GM04503 (cell line): ENCODE results near the gene TNFRSF14.

Experiments used
- DNase-seq: peaks from one replicate; pipeline ENCODE4 v3.0.0-alpha.2; 2012; ENCODE audit warnings: low read depth

Gene TNFRSF14

GRCh38 chr1:2556277-2556677 is at the start of gene TNFRSF14:
TNFRSF14 (plus strand) TSS chr1:2556371; CDS start chr1:2556665, 294 bp downstream.
- DNase-seq: no peak

GRCh38 chr1:2506901-2507565 is 49.1 kb upstream of the TNFRSF14 start:
- DNase-seq: no peak

GRCh38 chr1:2507744-2508155 is 48.4 kb upstream of the TNFRSF14 start:
- no peak for DNase-seq

DNA sequence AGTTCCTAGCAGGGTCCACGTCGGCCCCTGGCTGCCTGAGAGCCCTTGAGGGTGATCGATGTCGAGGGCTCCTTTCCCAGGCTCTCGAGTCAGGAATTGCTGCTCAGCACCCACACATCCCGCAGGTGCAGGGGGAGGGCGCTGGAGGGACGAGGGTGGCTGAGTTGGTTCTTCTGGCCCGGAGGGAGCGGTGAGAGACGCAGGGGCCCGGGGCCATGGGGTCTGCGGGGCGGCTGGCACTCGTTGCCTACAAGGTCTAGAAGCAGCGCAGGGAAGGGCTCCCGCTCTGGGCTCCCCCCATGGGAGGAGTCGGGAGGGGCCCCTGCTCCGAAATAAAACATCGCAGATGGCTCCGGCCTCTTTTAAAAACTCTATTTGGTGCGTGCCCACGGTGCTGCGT is 48.0 kb upstream of the TNFRSF14 start:
- DNase-seq: no peak

DNA sequence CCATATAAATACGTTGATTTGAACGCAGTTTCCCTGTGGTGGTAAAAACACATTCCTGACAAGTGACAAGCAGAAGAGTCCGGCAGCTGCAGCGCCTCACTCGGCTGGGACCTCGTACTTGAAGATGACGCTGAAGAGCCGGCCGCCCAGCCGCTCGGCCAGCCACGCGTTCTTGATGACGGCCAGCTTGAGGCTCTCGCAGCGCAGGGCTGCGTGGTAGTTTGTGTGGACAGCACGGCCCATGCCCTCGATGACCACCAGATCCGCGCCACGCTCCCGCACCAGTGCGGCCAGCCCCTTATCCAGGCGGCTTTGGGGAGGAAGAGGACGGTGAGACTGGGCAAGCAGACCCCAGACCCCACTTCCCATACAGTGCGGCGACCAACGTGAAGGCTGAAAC is 47.4 kb upstream of the TNFRSF14 start:
- DNase-seq: no peak

DNA sequence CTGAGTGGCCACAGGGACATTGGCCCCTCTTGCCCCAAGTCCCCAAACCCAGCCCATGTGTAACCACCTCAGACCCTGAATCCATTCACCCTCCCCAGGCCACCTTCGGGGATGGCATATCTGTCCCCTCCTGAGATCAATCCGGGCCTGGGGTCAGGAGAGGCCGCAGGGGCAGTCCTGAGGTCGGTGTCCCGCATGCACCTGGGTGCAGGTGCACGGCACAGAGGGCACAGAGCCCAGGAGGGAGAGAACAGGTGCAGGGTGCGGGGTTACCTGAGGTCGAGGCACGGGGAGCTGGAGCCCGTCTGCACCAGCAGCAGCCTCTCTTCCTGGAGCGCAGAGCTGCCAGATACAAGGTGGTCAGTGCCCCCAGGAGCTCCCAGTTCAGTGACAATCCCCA is 46.6 kb upstream of the TNFRSF14 start:
- no peak for DNase-seq

GRCh38 chr1:2510366-2511155 is 45.6 kb upstream of the TNFRSF14 start:
- DNase-seq: no peak

DNA sequence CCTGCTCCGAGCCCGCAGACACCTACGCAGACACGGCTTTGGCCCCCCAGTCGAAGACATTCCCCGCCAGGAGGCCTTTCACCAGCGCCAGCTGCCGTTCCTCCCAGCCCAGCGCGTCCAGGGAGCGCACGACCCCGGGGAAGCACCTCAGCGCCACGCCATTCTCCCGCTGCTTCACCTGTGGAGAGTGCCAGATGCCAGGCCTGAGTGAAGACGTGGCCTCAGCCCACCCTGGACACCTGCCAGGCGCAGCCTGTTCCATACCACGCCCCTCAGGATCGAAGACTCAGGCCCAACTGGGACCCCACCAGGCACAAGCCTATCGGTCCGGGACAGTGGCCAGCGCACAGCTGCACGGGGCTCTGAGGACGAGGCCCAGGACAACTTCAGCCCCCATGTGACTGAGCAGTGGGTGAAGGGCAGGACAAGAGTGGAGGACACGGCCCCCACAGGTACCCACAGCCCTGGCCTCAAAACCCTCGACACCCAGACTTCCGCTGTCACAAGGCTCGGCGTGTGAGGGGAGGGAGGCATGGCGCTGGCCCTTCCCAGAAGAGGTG is 43.2 kb upstream of the TNFRSF14 start:
- DNase-seq: no peak

GRCh38 chr1:2513939-2514652 is 42.1 kb upstream of the TNFRSF14 start:
- DNase-seq: no peak

DNA sequence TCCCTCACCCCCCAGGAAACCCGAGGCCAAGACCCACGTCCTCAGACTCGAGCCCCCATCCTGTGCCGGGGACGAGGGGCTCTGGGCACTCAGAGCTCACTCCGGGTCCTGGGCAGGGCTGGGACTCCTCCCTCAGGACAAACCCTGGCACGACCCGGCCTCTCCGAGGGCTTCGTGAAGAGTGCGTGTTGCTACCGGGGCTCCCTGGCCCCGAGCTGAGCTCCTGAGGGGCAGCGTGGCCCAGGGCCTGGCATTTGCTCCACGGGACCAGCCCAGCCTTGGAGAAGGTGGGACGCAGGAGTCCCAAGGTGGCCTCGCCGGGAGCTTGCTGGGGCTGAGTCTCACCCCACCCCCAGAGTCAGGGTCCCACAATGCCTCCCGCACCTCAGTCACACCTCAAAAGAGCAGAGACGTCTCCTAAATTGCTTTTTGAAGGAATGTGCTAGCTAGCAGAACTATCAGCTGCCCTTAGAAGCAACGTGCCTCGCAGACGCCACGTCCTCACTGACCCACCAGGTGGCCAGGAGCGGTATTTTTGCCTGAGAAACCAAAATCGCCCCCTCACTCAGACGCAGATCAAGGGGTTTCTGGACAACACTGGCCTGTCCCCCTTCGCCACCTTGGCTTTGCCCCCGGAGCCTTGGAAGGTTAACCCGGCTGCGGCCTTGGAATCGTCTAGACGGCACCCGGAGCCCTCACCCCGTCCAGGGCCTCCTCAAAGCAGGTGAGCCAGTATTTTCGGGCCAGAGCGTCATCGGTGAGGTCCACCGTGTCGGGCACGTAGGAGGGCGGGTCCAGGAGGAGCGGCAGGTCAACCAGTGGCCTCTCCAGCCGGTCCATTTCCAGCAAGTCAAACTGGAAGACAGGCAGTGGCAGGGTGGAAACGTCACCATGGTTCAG is 41.1 kb upstream of the TNFRSF14 start:
- no peak for DNase-seq

- no peak for DNase-seq
These were observed 40.4 kb upstream of the TNFRSF14 start for GRCh38 chr1:2515763-2516080.

DNA sequence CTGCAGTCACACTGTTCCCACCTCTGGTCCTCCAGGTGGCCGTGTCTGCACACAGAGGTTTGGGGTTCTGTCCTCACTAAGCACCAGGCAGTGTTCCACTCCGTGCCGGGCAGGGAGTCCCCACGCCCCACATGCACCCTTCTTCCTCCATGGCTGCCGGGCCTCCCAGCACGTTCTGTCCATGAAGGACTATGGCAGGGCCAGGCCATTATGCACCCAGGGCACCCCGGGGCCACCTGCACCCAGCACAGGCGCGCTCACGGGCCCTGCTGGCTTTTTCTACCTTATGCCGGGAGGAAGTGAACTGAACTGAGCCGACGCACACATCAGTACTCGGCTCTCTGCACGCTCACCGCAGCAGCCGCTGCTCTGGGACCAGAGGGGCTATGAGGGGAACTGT is 40.0 kb upstream of the TNFRSF14 start:
- DNase-seq: no peak

DNA sequence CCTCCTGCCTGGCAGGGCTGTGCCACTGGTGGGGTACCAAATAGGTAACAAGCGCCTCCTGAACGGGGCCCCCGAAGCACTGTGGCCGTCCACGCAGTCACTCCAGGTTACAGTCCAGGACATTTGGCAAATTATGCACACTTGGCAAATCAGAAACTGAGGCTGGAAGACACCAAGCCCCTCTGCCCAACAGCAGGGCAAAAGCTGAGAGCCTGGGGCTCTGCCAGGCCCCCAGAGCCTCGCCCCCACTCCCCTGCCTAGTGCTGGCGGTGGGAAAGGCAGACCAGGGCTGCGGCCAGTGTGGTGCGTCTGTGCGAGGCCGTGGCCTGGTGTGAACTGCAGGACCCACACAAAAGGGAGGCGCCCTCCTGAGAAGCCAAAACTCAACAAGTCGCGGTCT is 39.2 kb upstream of the TNFRSF14 start:
- DNase-seq: no peak

- DNase-seq: no peak
These were observed 38.2 kb upstream of the TNFRSF14 start for GRCh38 chr1:2517966-2518365.

- no peak for DNase-seq
These were observed 37.6 kb upstream of the TNFRSF14 start for GRCh38 chr1:2518528-2518927.

- no peak for DNase-seq
These were observed 37.0 kb upstream of the TNFRSF14 start for GRCh38 chr1:2519029-2519685.

GRCh38 chr1:2519729-2520128 is 36.4 kb upstream of the TNFRSF14 start:
- no peak for DNase-seq

DNA sequence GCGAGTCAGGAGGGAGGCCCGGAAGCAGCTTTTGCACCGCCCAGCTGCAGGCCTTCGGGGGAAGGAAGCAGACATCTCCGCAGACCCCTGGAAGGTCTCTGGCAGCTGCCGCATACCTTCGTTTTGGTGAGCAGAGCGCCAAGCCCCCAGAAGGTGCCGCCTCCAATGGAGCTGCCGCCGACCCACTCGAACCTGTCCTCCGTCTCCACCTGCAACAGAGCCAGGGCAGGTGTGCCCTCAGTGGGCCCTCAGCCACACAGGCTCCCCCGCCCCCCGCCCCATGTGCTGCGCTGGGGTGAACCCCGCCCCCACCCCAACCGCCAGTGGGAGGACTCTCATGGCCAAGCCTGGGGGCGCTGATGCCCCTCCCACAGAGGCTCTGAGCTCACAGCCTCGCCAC is 36.0 kb upstream of the TNFRSF14 start:
- DNase-seq: no peak

- DNase-seq: no peak
These were observed 35.4 kb upstream of the TNFRSF14 start for GRCh38 chr1:2520806-2521205.

- no peak for DNase-seq
These were observed 33.9 kb upstream of the TNFRSF14 start for GRCh38 chr1:2522230-2522629.

- no peak for DNase-seq
These were observed 32.8 kb upstream of the TNFRSF14 start for GRCh38 chr1:2523191-2523890.
